ENCODE measurements around the gene GJC1.
A peak's percentile ranks its signal among the peaks of the same experiment; 100 is the strongest.

The GJC1 gene

GRCh38 chr17:44797802-44798201 lies 32.3 kb downstream of the GJC1 start:
- no peak for DNase-seq

- DNase-seq, result no peak
Measured at GRCh38 chr17:44796731-44797130, 33.4 kb downstream of the GJC1 start.

DNA sequence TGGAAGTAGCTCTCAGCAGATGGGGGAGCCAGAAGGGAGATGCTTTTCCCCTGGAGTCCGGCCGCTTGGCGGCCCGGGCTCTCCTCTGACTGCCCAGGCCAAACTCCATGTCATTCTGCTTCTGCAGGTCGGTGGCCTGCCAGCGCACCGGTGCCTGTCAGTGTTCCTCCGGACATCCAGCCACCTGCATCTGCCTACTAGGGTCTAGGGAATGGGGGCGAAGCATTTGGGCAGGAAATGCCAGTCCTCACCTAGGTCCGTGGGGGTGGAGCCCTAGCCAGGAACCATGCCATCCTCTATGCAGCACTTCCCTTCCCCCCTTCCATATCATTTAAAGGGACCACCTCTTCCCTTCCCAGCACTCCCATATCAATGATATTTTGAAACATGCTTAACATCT lies 34.2 kb downstream of the GJC1 start:
- no peak for DNase-seq

DNA sequence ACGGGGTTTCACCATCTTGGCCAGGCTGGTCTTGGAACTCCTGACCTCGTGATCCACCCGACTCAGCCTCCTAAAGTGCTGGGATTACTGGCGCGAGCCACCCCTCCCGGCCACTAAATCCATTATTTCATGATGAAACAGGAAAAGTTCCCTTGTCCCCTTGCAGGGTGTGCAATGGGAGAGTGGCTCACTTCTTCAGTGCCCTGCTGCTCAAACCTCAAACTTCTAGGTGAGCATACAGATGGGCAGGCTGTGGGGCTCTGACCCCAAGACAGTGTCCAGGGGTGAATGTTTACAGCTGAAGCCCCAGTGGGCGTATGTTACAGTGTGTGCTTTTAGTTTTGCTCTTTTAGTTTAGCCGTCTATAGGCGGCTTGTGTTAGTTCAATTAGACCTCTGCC lies 34.7 kb downstream of the GJC1 start:
- no peak for DNase-seq

GRCh38 chr17:44794851-44795413 lies 35.2 kb downstream of the GJC1 start:
- no peak for DNase-seq

DNA sequence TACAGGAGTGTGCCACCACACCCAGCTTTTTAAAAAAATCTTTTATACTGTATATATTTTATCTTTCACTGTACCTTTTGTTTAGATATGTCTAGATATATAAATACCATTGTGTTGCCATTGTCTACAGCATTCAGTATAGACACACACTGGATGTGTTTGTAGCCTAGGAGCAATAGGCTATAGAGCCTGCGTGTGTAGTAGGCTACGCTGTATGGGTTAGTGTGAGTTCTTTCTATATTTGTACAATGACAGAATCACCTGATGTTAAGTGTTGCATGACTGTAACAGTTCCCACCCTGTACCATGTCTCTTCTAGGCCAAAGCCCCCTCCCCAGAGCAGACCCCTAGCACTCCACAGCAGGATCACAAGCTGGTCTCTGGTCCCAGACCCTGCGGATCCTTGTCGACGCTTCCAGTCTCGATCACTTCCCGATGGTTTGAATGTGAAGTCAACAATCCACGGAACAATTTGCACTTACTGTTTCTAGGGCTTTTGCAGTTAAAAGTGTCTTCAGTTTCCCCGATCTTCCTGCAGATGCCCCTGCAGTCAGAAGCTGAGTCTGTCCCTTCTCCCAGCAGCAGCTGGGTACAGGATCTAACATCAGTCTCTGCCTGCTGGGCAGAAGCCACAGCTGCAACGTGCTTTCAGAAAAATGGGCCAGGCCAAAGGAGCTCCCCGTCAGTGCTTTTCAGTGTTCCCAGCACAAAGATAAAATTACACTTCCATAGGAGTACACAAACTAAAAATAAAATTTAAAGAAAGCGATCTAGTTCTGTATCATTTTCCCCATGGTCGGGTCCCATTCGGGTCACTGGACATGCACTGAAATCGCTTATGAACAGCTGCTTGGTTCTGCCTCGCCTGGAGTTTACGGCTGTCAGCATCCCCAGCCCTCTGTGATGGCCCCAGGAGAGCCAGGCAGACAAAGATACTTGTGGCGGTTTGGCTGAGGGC lies 35.9 kb downstream of the GJC1 start:
- no peak for DNase-seq

DNA sequence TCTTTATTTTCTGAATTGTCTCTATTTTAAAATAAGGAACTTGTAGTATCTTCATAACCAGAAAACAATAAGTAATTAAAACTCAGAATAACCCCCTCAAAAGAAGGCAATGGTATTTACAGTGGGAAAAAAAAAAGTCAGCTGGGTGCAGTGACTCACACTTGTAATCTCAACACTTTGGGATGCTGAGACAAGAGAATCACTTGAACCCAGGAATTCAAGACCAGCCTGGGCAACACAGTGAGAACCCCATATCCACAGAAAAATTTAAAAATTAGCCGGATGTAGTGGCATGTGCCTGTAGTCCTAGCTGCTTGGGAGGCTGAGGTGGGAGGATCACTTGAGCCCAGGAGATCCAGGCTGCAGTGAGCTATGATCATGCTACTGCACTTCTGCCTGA lies 37.8 kb downstream of the GJC1 start:
- no peak for DNase-seq

DNA sequence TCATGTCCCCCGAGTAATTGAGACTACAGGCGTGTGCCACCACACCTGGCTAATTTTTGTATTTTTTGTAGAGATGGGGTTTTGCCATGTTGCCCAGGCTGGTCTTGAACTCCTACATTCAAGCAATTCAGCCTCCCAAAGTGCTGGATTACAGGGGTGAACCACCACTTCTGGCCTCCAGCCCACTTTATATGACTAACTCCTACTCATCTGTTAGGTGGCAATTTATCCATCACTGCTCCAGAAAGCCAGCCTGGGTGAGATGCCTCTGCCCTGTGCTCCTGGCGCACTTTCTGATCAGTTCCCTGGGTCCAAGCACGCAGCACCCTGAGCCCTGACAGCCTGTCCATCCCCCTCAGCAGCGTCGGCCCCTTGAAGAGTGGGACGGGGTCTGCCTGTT lies 41.9 kb downstream of the GJC1 start:
- DNase-seq, result no peak

DNA sequence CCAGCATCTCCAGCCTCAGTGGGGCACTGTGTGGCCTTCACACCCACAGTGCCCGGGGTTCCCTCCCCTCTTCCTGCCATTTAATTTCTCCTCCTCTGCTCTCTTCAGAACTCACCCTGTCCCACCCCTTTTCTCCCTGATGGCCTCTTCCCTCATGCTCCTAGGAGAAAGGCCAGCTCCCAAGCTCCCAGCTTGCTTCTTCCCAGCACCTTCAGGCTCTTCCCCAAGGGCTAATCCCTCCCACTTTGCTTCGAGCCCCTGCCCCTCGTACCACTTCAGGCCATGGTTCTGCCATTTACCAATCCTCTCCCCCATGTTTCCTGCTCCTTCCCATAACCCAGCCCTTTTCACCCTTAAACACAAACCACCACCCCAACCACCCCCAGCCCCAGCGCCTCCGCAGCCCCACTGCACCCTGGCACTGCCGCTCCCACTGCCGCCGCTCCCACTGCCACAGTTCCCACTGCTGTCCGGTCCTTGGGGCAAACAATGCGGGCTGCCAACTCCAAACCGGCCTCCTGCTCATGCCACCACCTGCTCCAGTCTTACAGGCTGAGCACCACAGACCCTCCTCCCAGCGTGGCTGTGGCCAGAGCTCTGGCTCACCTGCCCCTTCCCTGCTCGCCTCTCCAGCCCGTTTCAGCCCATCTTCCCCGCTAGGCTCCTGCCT lies 42.7 kb downstream of the GJC1 start:
- DNase-seq, result no peak

GRCh38 chr17:44786551-44787081 lies 43.5 kb downstream of the GJC1 start:
- DNase-seq, result no peak

DNA sequence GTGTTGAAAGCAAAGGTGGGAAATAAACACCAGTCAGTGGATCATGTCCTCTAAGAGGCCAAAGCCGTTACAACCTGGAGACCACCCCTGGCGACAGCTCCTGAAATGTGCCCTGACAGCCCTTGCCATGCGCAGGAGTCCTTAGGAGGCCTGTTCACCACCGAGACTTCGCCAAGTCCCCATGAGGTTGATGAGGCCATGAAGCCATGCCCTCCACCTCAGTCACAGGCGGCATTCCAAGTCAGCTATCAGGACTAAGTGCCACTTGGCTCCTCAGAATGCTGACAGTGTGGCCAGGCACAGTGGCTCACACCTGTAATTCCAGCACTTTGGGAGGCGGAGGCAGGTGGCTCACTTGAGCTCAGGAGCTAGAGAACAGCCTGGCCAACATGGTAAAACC lies 44.2 kb downstream of the GJC1 start:
- DNase-seq, result no peak

GRCh38 chr17:44782326-44782850 lies 47.7 kb downstream of the GJC1 start:
- DNase-seq, result no peak

DNA sequence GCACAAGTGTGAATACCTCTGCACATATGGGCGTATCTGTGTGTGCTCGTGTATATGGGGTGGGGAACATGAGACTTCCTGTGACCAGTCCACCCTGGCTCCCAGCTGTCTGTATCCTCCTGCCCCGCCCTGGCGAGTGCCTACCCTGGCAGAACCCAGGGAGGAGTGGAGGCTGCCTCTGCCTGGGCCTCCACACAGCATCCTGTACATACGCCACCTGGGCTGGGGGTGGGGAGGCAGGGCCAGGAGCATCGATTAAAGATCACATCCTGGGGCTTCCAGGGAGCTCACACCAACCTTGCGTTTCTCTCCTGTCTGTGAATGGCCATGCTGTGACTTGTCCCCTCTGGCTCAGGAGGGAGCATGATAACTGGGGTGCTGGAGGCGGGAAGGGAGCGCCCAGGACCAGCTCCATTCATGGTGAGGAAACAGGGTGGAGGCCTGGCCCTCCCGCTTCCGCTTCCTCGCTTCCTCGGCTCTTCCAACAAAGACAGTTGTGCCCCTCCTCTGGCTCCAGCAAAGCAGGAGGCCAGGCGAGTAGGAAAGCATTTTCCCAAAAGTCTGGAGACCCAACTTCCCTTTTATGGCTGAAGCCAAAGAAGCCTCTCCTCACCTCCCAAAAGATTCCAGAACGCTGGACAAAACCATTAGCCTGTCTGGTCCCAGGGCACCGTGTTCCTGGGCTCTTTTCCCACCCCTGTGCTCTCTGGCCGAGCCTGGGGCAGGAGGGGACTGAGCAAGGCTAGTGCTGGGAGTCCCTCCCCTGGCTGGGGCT lies 48.3 kb downstream of the GJC1 start:
- DNase-seq, result no peak

GRCh38 chr17:44780845-44781480 lies 49.1 kb downstream of the GJC1 start:
- DNase-seq, result no peak

- no peak for DNase-seq
Measured at GRCh38 chr17:44780161-44780560, 49.9 kb downstream of the GJC1 start.

DNA sequence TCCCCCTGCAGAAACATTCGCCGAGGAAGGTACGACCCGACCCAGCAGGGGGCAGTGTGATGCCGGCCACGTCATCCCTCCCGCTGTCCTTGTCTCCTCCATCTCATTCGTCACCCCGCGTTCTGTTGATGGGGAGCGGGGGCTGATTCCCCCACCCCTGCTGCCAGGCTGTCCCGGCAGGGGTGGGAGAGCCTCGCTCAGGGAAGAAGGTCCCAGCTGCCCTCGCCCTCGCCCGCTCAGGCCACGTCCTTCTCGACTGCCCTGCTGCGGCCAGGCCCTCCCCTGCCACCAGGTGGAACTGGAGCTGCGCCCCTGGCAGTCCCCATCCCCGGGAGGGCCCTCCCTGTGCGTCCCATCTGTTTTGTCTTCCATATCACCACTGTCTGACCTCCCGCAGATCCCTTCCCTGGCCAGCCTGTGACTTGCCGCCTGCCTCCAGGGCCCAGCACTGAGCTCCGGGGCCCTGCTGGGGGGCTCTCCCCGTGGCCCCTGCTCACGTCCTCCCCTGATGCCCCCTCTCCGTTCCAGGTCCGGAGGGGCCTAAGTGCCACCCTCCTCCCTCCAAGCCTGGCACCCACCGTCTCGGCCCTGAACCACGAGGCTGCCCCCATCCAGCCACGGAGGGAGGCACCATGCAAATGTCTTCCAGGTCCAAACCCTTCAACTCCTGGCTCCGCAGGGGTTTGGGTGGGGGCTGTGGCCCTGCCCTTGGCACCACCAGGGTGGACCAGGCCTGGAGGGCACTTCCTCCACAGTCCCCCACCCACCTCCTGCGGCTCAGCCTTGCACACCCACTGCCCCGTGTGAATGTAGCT lies 50.7 kb downstream of the GJC1 start:
- DNase-seq, result peak; percentile 87 to 91

- no peak for DNase-seq
Measured at GRCh38 chr17:44778656-44779210, 51.4 kb downstream of the GJC1 start.

DNA sequence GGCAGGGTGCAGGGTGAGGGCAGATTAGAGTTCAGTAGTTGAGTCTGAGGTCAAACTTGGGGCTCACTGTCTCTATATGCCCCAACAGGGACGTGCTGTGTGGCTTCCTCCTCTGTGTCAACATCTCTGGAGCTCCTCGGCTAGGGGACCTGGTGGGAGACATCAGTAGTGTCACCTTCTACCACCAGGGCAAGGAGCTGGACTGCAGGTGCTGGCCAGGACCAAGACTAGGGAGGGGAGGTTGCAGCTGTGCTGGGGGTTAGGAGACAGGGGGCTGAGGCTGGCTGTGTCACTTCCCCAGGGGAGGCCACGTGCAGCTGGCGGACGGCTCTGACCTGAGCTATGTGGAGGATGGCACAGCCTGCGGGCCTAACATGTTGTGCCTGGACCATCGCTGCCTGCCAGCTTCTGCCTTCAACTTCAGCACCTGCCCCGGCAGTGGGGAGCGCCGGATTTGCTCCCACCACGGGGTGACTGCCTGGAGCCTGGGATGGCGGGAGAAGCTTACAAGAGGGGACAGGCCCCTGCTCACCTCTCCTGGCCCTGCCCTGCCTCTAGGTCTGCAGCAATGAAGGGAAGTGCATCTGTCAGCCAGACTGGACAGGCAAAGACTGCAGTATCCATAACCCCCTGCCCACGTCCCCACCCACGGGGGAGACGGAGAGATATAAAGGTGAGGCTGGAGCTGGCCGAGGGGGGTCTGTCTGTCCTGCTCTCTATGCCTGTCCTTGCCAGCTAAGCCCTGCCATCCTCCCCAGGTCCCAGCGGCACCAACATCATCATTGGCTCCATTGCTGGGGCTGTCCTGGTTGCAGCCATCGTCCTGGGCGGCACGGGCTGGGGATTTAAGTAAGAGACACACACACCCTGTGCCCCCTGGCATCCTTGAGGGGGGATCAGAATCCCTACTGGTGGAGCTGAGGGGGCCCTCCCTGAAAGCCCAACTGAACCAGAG lies 52.4 kb downstream of the GJC1 start:
- DNase-seq, result no peak

DNA sequence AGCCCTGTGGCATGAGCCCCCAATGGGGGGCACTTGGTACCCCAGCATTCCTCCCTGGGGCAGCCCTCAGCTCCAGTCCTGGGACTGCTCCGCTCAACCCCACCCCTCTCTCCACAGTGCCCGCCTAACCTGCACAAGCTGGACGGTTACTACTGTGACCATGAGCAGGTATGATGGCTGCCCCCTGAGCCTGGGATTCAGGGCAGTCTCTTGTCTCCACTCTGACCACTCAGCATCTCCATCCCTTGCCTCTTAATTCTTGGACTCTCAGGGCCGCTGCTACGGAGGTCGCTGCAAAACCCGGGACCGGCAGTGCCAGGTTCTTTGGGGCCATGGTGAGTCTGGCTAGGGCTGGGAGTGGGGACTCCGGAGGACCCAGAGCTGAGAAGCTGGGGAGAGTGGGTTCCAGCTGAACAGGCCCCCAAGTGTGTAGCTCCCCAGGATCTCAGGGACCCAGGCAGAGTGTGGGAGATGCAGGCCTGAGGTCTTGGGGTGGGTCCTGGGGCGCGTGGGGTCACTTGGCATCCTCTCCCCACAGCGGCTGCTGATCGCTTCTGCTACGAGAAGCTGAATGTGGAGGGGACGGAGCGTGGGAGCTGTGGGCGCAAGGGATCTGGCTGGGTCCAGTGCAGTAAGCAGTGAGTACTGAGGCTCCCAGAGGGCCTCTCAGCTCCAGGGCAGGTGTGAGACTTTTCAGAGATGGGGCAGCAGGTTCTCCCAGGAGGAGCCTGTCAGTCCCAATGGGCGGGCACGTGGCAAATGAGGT lies 53.3 kb downstream of the GJC1 start:
- DNase-seq, result no peak
